SKM-1 (cell line): ENCODE measurements around the gene AZU1.
"Not testable (repeated sequence)": the region's sequence is repeated elsewhere in the genome, so short reads cannot be mapped to it uniquely, and the experiment has no call there.

Experiments used
- DNase-seq: peaks from one replicate; lab custom pipeline; 2025; ENCODE audit not compliant: unreplicated experiment; lab: John Stamatoyannopoulos, UW

Gene AZU1

DNA sequence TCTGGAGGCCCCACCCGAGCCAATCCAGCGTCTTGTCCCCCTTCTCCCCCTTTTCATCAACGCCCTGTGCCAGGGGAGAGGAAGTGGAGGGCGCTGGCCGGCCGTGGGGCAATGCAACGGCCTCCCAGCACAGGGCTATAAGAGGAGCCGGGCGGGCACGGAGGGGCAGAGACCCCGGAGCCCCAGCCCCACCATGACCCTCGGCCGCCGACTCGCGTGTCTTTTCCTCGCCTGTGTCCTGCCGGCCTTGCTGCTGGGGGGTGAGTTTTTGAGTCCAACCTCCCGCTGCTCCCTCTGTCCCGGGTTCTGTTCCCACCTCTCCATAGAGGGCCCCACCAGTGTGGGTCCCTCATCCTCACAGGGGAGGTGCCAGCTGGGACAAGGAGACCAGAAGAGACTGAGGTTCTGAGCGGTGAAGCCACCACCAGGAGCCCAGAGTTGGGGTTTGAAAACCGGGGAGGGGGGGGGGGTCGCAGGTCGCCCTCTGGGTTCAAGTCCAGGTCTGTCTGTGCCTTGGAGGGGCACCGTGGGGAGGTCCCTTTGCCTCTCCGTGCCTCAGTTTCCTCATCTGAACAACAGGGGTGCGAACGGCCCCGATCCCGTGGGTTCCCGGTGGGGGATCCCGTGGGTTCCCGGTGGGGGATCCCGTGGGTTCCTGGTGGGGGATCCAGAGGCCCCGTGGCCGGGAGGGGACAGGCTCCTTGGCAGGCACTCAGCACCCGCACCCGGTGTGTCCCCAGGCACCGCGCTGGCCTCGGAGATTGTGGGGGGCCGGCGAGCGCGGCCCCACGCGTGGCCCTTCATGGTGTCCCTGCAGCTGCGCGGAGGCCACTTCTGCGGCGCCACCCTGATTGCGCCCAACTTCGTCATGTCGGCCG lies 24.7 kb downstream of the AZU1 start, which contains the start of gene ELANE:
Gene ELANE (plus strand): TSS at position 168 of the 878 bp plus-strand sequence. CDS start 26 bp downstream, at position 194.
- no peak for DNase-seq

GRCh38 chr19:853014-853585 lies 25.5 kb downstream of the AZU1 start:
- no peak for DNase-seq

GRCh38 chr19:853614-854220 lies 26.1 kb downstream of the AZU1 start:
- DNase-seq = not testable (repeated sequence)

DNA sequence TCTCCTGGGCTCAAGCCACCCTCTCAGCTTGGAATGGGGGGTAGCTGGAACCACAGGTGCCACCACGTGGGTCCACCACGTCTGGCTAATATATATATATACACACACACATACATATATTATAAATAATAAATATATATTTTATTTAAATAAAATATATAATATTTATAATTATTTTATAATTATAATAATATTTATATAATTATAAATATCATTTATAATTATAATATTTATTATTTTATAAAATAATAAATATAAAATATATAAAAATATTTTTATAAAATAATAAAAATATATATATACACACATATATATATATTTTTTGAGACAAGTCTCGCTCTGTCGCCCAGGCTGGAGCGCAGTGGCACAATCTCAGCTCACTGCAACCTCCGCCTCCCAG lies 26.9 kb downstream of the AZU1 start:
- no peak for DNase-seq

GRCh38 chr19:855142-855541 lies 27.5 kb downstream of the AZU1 start:
- DNase-seq = no peak

GRCh38 chr19:855566-856120 lies 28.0 kb downstream of the AZU1 start:
- no peak for DNase-seq

GRCh38 chr19:858284-858683 lies 30.6 kb downstream of the AZU1 start:
- DNase-seq = no peak

GRCh38 chr19:858868-859843 lies 31.5 kb downstream of the AZU1 start, which contains the start of gene CFD:
CFD (plus strand) TSS chr19:859664; CDS start chr19:859690, 26 bp downstream.
- DNase-seq = no peak

DNA sequence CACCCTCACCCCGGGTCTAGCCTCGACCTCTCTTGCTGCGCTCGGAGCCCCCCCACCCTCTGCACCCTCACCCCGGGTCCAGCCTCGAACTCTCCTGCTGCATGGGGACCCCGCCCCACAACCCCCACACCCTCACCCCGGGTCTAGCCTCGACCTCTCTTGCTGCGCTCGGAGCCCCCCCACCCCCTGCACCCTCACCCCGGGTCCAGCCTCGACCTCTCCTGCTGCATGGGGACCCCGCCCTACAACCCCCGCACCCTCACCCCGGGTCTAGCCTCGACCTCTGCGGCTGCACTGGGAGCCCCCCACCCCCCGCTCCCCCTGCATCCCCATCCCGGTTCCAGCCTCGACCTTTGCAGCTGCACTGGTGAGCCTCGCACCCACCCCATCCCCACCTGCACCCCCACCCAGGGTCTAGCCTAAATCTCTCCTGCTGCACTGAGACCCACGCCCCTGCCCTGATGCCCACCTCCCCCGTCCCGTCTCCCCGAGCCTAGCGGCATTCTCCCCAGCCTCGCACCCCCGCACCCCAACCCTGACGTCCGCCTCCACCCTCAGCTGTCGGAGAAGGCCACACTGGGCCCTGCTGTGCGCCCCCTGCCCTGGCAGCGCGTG lies 33.6 kb downstream of the AZU1 start:
- DNase-seq = no peak

DNA sequence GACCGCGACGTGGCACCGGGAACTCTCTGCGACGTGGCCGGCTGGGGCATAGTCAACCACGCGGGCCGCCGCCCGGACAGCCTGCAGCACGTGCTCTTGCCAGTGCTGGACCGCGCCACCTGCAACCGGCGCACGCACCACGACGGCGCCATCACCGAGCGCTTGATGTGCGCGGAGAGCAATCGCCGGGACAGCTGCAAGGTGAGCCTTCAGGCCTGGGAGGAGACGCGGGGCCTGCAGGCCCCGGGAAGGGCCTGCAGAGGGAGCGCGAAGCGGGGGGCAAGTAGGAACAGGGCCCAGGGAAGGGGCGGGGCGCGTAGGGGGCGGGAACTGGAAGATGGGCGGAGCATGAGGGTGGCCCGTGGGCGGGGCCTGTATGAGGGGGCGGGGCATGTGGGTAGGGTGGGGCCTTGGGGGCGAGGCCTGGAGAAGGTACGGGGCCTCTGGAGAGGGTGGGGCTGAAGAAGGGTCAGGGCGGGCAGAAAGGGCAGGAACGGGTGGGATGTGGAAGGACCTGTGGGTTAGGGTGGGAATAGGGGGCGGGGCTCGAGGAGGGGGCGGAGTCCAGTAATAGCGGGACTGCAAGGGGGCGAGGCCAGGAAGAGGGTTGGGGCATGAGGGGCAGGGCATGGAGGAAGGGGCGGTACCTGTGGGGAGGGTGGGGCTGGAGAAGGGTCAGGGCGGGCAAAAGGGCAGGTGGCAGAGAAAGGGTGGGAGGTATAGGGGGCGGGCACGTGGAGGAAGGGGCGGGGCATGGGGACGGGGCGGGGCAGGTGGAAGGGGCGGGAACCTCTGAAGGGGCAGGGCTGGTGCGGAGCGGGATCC lies 34.3 kb downstream of the AZU1 start:
- DNase-seq = peak; percentile 54

DNA sequence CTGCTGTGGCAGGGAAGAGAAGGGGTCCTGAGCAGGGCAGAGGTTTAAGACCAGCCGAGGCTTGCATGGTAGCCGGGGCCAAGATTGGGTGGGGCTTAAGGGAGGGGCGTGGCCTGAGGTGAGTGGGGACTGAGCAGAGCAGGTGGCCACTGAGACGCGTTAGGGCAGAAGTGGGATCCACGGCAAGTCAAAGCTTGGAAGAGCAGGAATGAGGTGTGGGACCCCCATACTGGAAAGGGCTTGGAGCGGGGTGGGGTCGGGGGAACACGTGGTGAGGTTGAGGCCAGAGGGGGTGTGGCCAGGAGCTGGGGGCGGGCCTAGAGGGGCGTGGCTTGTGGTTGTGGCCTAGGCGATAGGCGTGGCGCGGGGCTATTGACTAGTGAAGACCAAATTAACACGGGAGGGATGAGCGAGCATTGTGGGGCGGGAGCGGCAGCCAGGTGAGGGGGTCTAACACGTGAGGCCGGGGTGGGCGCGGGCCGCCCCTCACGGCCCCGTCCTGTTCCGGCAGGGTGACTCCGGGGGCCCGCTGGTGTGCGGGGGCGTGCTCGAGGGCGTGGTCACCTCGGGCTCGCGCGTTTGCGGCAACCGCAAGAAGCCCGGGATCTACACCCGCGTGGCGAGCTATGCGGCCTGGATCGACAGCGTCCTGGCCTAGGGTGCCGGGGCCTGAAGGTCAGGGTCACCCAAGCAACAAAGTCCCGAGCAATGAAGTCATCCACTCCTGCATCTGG lies 35.1 kb downstream of the AZU1 start:
- no peak for DNase-seq

GRCh38 chr19:863315-863620 lies 35.6 kb downstream of the AZU1 start:
- DNase-seq = no peak

DNA sequence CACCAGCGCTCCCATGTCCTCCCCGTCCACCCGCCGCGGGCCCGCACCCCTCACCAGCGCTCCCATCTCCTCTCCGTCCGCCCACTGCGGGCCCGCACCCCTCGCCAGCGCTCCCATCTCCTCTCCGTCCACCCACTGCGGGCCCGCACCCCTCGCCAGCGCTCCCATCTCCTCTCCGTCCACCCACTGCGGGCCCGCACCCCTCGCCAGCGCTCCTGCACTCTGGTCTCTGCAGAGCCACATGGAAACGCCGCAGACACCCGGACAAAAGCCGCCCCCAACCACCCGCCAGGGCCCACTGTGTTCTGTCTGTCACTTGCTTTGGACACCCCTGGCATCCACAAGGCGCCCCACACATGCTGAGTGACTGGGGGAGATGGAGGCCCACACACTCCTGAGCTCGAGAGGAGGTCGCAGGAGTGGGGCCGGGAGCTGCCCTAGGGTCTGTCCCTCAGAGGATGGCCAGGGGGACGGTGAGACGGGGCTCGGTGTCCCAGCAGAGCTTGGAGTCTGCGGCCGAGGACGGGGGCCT lies 39.2 kb downstream of the AZU1 start:
- no peak for DNase-seq

DNA sequence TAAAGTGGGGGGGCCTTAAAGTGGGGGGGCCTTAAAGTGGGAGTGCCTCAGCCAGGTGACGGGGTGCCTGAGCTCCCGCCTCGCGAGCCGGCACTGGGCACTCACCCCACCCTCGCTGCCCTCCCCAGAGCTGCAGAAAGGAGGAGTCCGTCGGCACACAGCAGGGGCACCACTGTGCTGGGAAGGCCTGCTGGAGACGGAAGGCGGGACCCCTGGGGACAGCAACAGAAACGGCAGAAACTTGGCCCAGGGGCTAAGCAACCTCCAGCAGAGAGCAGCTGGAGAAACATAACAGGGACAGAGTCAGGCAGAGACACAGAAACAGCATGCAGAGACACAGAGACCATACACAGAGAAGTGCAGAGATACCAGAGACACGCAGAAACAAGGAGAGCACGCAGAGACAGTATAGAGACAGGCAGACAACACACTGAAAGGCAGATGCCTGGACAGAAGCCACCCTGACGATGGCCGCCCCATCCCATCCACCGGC lies 39.7 kb downstream of the AZU1 start:
- no peak for DNase-seq

DNA sequence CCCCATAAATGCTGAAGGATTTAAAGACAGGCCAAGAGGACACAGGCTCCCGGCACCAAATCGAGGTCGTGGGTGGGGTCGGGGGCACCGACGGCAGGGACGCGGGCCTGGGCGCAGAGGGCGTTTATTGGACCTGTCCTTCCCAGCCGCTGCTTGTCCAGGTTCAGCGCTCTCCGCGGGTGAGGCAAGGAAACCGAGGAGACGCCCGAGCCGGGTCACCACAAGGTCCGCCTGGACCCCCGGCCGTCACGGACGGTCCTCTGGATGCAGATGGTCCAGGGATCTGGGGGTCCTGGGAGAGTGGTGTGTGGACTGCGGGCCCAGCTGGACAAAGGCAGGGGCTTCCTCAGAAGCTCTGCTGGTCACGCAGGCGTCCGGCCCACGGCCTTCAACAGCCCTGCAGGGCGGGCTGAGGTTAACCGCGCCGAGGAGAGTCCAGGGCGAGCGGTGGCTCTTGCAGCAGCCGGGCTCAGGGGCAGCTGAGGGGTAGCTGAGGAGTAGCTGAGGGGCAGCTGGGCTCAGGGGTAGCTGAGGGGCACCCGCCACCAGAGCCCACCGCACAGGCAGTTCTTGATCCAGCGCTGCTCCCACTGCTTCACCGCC lies 40.3 kb downstream of the AZU1 start:
- no peak for DNase-seq

DNA sequence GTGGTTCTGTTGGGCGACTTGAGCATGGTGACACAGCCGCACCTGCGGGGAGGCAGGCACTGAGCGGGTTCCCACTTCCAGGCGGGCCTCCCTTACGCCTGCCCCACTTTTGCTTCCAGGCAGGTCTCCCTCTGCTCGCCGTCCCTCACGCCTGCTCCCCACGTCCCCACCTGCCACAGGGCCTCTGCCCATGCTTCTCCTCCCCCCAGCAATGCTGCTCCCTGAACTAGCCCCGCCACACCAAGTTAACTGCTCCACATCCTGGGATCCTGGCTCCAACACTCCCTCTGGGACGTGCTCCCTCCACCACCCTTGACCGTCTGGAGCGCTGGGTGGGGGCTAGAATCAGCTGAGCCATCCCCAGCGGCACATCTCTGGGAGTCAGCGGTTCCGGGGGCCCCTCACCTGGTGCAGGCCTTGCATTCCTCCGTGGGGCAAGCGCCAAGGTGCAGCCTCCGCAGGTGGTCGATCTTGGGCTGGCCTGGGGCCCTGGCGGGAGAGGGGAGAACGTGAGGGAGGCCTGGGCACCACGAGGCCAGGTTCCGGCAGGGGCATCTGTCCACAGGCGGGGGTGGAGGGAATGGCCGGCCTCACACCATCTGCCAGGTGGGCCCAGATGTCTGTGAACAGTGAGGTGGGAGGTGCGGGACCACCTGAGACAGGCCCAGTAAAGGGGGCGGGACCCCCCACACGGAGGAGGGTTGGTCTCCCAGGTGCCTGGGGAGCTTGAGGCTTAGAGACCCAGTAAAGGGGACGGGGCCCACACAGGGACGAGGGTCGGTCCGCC lies 41.0 kb downstream of the AZU1 start:
- no peak for DNase-seq
